Astrocyte (in vitro differentiated cells and primary cell): Measurements from ENCODE around the gene L3MBTL4. TPM values are rescaled to one million over a fixed set of nuclear protein-coding genes. Genes with fewer than 3 reads are reported as not detected.

Source experiments
- DNase-seq: peaks from one replicate; pipeline ENCODE4 v3.0.0-alpha.2; 2010; ENCODE audit warnings: low read depth
- FAIRE-seq: peaks from 2 replicates; lab custom pipeline; 2011; peaks lifted over from hg19 to GRCh38; lab: Jason Lieb, UNC
- H2AFZ ChIP-seq: 2 replicates; pipeline ENCODE4 v1.6.0; 2012; ENCODE audit warnings: low read depth, low read length, inconsistent platforms
- H3K27ac ChIP-seq: 2 replicates; pipeline ENCODE4 v1.5.1; 2011; ENCODE audit warnings: low read depth, low read length, inconsistent platforms
- H3K27me3 ChIP-seq: 2 replicates; pipeline ENCODE4 v1.6.0; 2011; ENCODE audit warnings: low read length, inconsistent platforms; ENCODE audit not compliant: insufficient read depth
- H3K36me3 ChIP-seq: 2 replicates; pipeline ENCODE4 v1.5.1; 2011; ENCODE audit warnings: low read length, inconsistent platforms; ENCODE audit not compliant: insufficient read depth
- H3K4me1 ChIP-seq: 2 replicates; pipeline ENCODE4 v1.5.1; 2011; ENCODE audit warnings: low read length, inconsistent platforms; ENCODE audit not compliant: insufficient read depth
- H3K4me2 ChIP-seq: 2 replicates; pipeline ENCODE4 v1.6.0; 2012; ENCODE audit warnings: low read length, inconsistent platforms
- H3K4me3 ChIP-seq: 2 replicates; pipeline ENCODE4 v1.5.1; 2011; ENCODE audit warnings: low read depth, mild to moderate bottlenecking, low read length, inconsistent platforms; ENCODE audit not compliant: insufficient read depth
- H3K79me2 ChIP-seq: 2 replicates; pipeline ENCODE4 v1.6.0; 2012; ENCODE audit warnings: mild to moderate bottlenecking, low read length, inconsistent platforms; ENCODE audit not compliant: insufficient read depth
- H3K9ac ChIP-seq: 2 replicates; pipeline ENCODE4 v1.6.0; 2012; ENCODE audit warnings: mild to moderate bottlenecking, low read length, inconsistent platforms
- H3K9me3 ChIP-seq: 2 replicates; pipeline ENCODE4 v1.5.1; 2012; ENCODE audit warnings: low read depth, mild to moderate bottlenecking, low read length, inconsistent platforms; ENCODE audit not compliant: insufficient read depth
- H4K20me1 ChIP-seq: 2 replicates; pipeline ENCODE4 v1.6.0; 2012; ENCODE audit warnings: low read length, inconsistent platforms; ENCODE audit not compliant: insufficient read depth
- H3K27ac Mint-ChIP-seq: one replicate; pipeline ENCODE4 v1.8.0; 2021; ENCODE audit warnings: mild to moderate bottlenecking, mixed read lengths; ENCODE audit not compliant: unreplicated experiment
- H3K27me3 Mint-ChIP-seq: one replicate; pipeline ENCODE4 v1.8.0; 2021; ENCODE audit warnings: low read depth, mixed read lengths; ENCODE audit not compliant: unreplicated experiment
- H3K36me3 Mint-ChIP-seq: one replicate; pipeline ENCODE4 v1.8.0; 2021; ENCODE audit warnings: low read depth, mixed read lengths; ENCODE audit not compliant: unreplicated experiment
- H3K4me1 Mint-ChIP-seq: one replicate; pipeline ENCODE4 v1.8.0; 2021; ENCODE audit warnings: low read depth, mixed read lengths; ENCODE audit not compliant: unreplicated experiment
- H3K4me3 Mint-ChIP-seq: one replicate; pipeline ENCODE4 v1.8.0; 2021; ENCODE audit warnings: mild to moderate bottlenecking, moderate library complexity, mixed read lengths; ENCODE audit not compliant: unreplicated experiment
- H3K9me3 Mint-ChIP-seq: one replicate; pipeline ENCODE4 v1.8.0; 2021; ENCODE audit warnings: mild to moderate bottlenecking, mixed read lengths; ENCODE audit not compliant: unreplicated experiment
- CTCF ChIP-seq: IDR thresholded peaks from 2 replicates; pipeline ENCODE4 v1.5.1; 2011; ENCODE audit warnings: low read depth, mild to moderate bottlenecking, inconsistent platforms, low read length, moderate library complexity; ENCODE audit not compliant: insufficient read depth
- EZH2 ChIP-seq: IDR thresholded peaks from 2 replicates; pipeline ENCODE4 v1.6.1; 2012; ENCODE audit warnings: mild to moderate bottlenecking, low read length, inconsistent platforms; ENCODE audit not compliant: insufficient read depth
- total RNA-seq: library from RNA; stranded (reverse); gene quantifications from 2 replicates; pipeline ENCODE4 v1.2.1, GENCODE V29; 2021

Gene L3MBTL4
- total RNA-seq, 1 donor from 2014 or later, result 0.52 TPM

DNA sequence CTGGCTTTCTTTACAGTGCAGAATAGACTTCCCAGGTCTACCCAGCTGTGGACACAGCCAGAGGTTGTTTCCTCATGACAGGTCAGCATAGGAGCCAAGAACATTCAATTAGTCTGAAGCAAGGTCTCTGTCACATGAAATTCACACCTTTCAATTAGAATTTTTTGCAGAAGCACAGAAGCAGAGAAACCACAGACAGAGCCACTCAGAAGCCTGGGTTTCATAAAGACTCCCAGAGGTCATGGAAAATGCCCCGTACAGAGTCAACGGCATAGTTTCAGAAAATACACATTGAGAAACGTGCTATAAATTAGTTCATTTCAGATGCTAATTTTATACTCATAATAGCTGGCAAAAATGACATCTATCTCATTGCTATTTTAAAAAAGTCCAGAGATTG lies 432.4 kb downstream of the L3MBTL4 start:
- no peak for FAIRE-seq

GRCh38 chr18:5980721-5981120 lies 434.0 kb downstream of the L3MBTL4 start:
- TF ChIP-seq EZH2 (no peak), CTCF (no peak)
- H3K27ac Mint-ChIP-seq, result no peak overlapping the region
- H3K27ac ChIP-seq, result no peak overlapping the region
- no peaks in the 10 kb centered on the region for H3K36me3 ChIP-seq
- FAIRE-seq (no peak), DNase-seq (no peak)
- H3K4me1 Mint-ChIP-seq, result peaks cover 2% of the 10 kb centered on the region
- H3K36me3 Mint-ChIP-seq, result no peaks in the 10 kb centered on the region
- H2AFZ ChIP-seq, result no peak overlapping the region
- no peaks in the 10 kb centered on the region for H3K9me3 Mint-ChIP-seq
- H3K4me1 ChIP-seq, result peaks cover under 1% of the 10 kb centered on the region
- no peak overlapping the region for H3K4me3 ChIP-seq
- H3K4me2 ChIP-seq, result no peak overlapping the region
- peaks cover 21% of the 10 kb centered on the region for H3K27me3 Mint-ChIP-seq
- peaks cover 5% of the 10 kb centered on the region for H3K27me3 ChIP-seq
- H3K79me2 ChIP-seq, result no peaks in the 10 kb centered on the region
- no peaks in the 10 kb centered on the region for H4K20me1 ChIP-seq
- no peak overlapping the region for H3K4me3 Mint-ChIP-seq
- no peak overlapping the region for H3K9ac ChIP-seq
- no peaks in the 10 kb centered on the region for H3K9me3 ChIP-seq

More for the DNA sequence above, 432.4 kb downstream of the L3MBTL4 start:
- Histone ChIP-seq H3K9ac (no peak overlapping the region), H2AFZ (no peak overlapping the region), H3K27ac (no peak overlapping the region), H3K36me3 (no peaks in the 10 kb centered on the region), H3K4me3 (no peak overlapping the region), H3K79me2 (no peaks in the 10 kb centered on the region), H3K27me3 (peaks cover 5% of the 10 kb centered on the region), H3K9me3 (no peaks in the 10 kb centered on the region), H3K4me2 (no peak overlapping the region), H4K20me1 (no peaks in the 10 kb centered on the region), H3K4me1 (no peaks in the 10 kb centered on the region)
- H3K4me1 Mint-ChIP-seq, result no peaks in the 10 kb centered on the region
- no peak overlapping the region for H3K27ac Mint-ChIP-seq
- no peak for DNase-seq
- H3K27me3 Mint-ChIP-seq, result peaks cover 23% of the 10 kb centered on the region
- no peaks in the 10 kb centered on the region for H3K9me3 Mint-ChIP-seq
- H3K36me3 Mint-ChIP-seq, result no peaks in the 10 kb centered on the region
- H3K4me3 Mint-ChIP-seq, result no peak overlapping the region
- TF ChIP-seq EZH2, result no peak
- no peak for TF ChIP-seq CTCF

- Histone ChIP-seq H2AFZ (no peak overlapping the region), H3K4me3 (no peak overlapping the region), H3K27me3 (peaks cover 2% of the 10 kb centered on the region), H3K9me3 (no peaks in the 10 kb centered on the region), H3K9ac (no peak overlapping the region), H3K4me1 (peaks cover 7% of the 10 kb centered on the region), H3K36me3 (no peaks in the 10 kb centered on the region), H3K79me2 (no peaks in the 10 kb centered on the region), H3K4me2 (no peak overlapping the region), H3K27ac (no peak overlapping the region), H4K20me1 (no peaks in the 10 kb centered on the region)
- Mint-ChIP-seq H3K9me3 (no peaks in the 10 kb centered on the region), H3K27me3 (peaks cover 18% of the 10 kb centered on the region), H3K4me3 (no peak overlapping the region), H3K4me1 (peaks cover 9% of the 10 kb centered on the region), H3K27ac (no peak overlapping the region), H3K36me3 (no peaks in the 10 kb centered on the region)
- TF ChIP-seq CTCF (no peak), EZH2 (no peak)
- FAIRE-seq (no peak), DNase-seq (no peak)
Observed at GRCh38 chr18:5979971-5980457, 434.7 kb downstream of the L3MBTL4 start.
